Memory B cell (primary cell): Measurements from ENCODE around the gene LZTS2.

Experiments
- ATAC-seq: fragments of 150-1000 bp; cut with Tn5 transposase; 2 replicates; pipeline ENCODE4 v1.10.0; 2021; ENCODE audit warnings: low read depth, mild to moderate bottlenecking, moderate library complexity
- DNase-seq, 2 donors: peaks; one replicate each; pipeline ENCODE4 v3.0.0; 2022; ENCODE audit warnings: low spot score in 2 of 2
- H3K27ac Mint-ChIP-seq: one replicate; pipeline ENCODE4 v1.8.0; 2022; ENCODE audit warnings: mild to moderate bottlenecking, moderate library complexity, mixed read lengths
- H3K27me3 Mint-ChIP-seq: one replicate; pipeline ENCODE4 v1.8.0; 2022; ENCODE audit warnings: mixed read lengths
- H3K36me3 Mint-ChIP-seq: one replicate; pipeline ENCODE4 v1.8.0; 2022; ENCODE audit warnings: mild to moderate bottlenecking, mixed read lengths
- H3K4me1 Mint-ChIP-seq: one replicate; pipeline ENCODE4 v1.8.0; 2022; ENCODE audit warnings: mixed read lengths
- H3K4me3 Mint-ChIP-seq: one replicate; pipeline ENCODE4 v1.8.0; 2022; ENCODE audit warnings: mild to moderate bottlenecking, moderate library complexity, mixed read lengths
- H3K9me3 Mint-ChIP-seq: one replicate; pipeline ENCODE4 v1.8.0; 2022; ENCODE audit warnings: mixed read lengths

LZTS2 gene

DNA sequence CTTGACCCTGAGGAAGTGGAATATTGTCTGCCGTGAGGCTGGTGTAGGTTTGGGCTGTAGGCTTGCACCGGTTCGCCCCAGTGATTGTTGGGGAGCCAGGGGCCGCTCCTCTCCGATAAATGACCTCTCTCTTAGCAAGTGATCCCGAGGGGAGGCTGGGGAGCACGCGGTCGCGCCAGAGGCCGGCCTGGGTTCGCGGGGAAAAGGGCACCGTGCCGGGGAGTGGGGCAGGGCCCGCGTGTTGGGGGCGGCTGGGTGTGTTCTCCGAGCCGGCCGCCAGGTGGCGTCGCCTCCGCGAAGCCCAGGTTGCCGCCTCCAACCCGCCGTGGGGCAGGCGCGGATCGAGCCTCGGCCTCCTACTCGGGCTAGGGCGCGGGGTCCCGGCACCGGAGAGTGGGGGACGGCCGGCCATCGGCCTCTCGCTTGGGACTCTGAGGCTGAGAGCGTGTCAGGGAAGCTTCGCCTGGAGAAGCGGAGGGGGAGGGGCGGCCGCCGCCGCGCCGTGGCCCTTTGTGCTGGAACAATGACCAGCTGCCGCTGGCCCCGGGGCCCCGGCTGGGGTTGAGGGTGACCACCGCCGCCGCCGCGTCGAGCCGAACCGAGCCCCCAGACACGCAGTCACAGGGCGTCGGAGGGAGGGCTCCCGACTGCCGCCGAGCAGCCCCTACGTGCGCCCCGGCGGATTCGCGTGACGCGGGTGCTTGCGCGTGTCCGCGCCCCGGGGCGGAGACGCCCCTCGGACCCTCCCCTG, 442 bp upstream of the LZTS2 start:
- Mint-ChIP-seq H3K4me3 (peak overlapping the region; percentile 91), H3K4me1 (peaks cover 23% of the 10 kb centered on the region), H3K36me3 (peaks cover 8% of the 10 kb centered on the region), H3K27me3 (no peaks in the 10 kb centered on the region), H3K9me3 (no peaks in the 10 kb centered on the region), H3K27ac (peak overlapping the region; percentile 87)
- peak; percentile 70 for ATAC-seq
- DNase-seq = peak; percentile 83 to 90

GRCh38 chr10:101000127-101000914, 713 bp downstream of the LZTS2 start:
- no peaks in the 10 kb centered on the region for H3K9me3 Mint-ChIP-seq
- no peaks in the 10 kb centered on the region for H3K27me3 Mint-ChIP-seq
- peak overlapping the region; percentile 14 for H3K27ac Mint-ChIP-seq
- H3K4me1 Mint-ChIP-seq = peaks cover 19% of the 10 kb centered on the region
- DNase-seq (no peak), ATAC-seq (no peak)
- H3K36me3 Mint-ChIP-seq = peaks cover 4% of the 10 kb centered on the region
- H3K4me3 Mint-ChIP-seq = peak overlapping the region; percentile 75

- Mint-ChIP-seq H3K4me1 (peaks cover 19% of the 10 kb centered on the region), H3K36me3 (peaks cover 4% of the 10 kb centered on the region), H3K4me3 (peak overlapping the region; percentile 75), H3K9me3 (no peaks in the 10 kb centered on the region), H3K27me3 (no peaks in the 10 kb centered on the region), H3K27ac (peak overlapping the region; percentile 14)
- ATAC-seq (no peak), DNase-seq (no peak)
These were observed 1.5 kb downstream of the LZTS2 start for GRCh38 chr10:101000915-101001658.

- Mint-ChIP-seq H3K36me3 (peaks cover 4% of the 10 kb centered on the region), H3K4me1 (peaks cover 14% of the 10 kb centered on the region), H3K9me3 (no peaks in the 10 kb centered on the region), H3K4me3 (no peak overlapping the region), H3K27ac (no peak overlapping the region), H3K27me3 (no peaks in the 10 kb centered on the region)
- DNase-seq = no peak
- no peak for ATAC-seq
These were observed 2.0 kb downstream of the LZTS2 start for GRCh38 chr10:101001659-101002035.

GRCh38 chr10:101002456-101002855, 2.8 kb downstream of the LZTS2 start:
- Mint-ChIP-seq H3K27ac (no peak overlapping the region), H3K4me3 (no peak overlapping the region), H3K4me1 (peaks cover 14% of the 10 kb centered on the region), H3K36me3 (peaks cover 4% of the 10 kb centered on the region), H3K27me3 (no peaks in the 10 kb centered on the region), H3K9me3 (no peaks in the 10 kb centered on the region)
- DNase-seq (no peak), ATAC-seq (no peak)

GRCh38 chr10:101003639-101004206, 4.1 kb downstream of the LZTS2 start:
- H3K36me3 Mint-ChIP-seq = peaks cover 4% of the 10 kb centered on the region
- DNase-seq (no peak), ATAC-seq (no peak)
- H3K27me3 Mint-ChIP-seq = no peaks in the 10 kb centered on the region
- H3K4me3 Mint-ChIP-seq = no peak overlapping the region
- H3K4me1 Mint-ChIP-seq = peaks cover 6% of the 10 kb centered on the region
- no peaks in the 10 kb centered on the region for H3K9me3 Mint-ChIP-seq
- H3K27ac Mint-ChIP-seq = no peak overlapping the region

DNA sequence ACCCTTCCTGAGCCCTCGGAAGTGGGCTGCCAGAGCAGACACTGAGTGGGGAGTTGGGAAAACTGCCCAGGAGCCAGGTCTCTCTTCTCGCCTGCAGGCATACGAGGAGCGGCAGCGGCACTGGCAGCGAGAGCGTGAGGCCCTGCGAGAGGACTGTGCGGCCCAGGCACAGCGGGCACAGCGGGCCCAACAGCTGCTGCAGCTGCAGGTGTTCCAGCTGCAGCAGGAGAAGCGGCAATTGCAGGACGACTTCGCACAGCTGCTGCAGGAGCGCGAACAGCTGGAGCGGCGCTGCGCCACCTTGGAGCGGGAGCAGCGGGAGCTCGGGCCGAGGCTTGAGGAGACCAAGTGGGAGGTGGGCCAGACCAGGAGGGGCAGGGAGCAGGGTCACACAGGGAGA, 5.8 kb downstream of the LZTS2 start:
- H3K4me1 Mint-ChIP-seq = peaks cover 4% of the 10 kb centered on the region
- ATAC-seq (no peak), DNase-seq (no peak)
- no peaks in the 10 kb centered on the region for H3K27me3 Mint-ChIP-seq
- no peak overlapping the region for H3K4me3 Mint-ChIP-seq
- no peak overlapping the region for H3K27ac Mint-ChIP-seq
- H3K9me3 Mint-ChIP-seq = no peaks in the 10 kb centered on the region
- peaks cover 4% of the 10 kb centered on the region for H3K36me3 Mint-ChIP-seq

DNA sequence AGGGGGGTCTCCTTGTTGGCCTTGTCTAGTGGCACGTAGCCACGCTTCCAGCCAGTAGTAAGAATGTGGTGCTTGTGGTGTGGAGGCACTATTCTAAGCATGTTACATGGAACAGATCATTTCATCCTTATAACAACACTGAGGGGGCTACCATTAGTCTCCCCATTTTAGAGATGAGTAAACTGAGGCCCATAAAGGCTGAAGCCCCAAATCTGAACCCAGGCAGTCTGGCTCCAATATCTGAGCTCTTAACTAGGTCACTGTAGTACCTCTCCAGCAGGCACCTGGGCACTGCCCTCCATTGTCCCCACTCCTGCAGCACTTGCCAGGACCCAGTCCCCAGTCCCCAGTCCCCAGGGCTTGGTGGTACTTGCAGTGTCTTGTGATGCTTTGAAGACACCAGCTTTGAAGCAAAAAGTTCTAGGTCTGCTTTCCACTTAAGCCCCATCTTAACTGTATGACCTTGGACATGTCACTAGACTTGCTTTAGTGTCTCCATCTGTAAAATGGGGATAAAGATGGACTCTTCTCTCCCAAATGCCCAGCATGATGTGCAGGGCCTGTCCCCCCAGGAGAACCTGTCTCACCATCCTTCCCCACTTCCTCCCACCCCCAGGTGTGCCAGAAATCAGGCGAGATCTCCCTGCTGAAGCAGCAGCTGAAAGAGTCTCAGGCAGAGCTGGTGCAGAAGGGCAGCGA, 6.4 kb downstream of the LZTS2 start:
- Mint-ChIP-seq H3K27me3 (no peaks in the 10 kb centered on the region), H3K36me3 (peaks cover 3% of the 10 kb centered on the region), H3K4me3 (no peak overlapping the region), H3K27ac (no peak overlapping the region), H3K4me1 (peaks cover 3% of the 10 kb centered on the region), H3K9me3 (no peaks in the 10 kb centered on the region)
- DNase-seq = no peak
- ATAC-seq = no peak

DNA sequence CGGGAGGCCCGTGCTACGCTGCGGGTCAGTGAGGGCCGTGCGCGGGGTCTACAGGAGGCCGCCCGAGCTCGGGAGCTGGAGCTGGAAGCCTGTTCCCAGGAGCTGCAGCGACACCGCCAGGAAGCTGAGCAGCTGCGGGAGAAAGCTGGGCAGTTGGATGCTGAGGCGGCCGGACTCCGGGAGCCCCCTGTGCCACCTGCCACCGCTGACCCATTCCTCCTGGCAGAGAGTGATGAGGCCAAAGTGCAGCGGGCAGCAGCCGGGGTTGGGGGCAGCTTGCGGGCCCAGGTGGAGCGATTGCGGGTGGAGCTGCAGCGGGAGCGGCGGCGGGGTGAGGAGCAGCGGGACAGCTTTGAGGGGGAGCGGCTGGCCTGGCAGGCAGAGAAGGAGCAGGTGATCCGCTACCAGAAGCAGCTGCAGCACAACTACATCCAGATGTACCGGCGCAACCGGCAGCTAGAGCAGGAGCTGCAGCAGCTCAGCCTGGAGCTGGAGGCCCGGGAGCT, 7.0 kb downstream of the LZTS2 start:
- no peak overlapping the region for H3K27ac Mint-ChIP-seq
- ATAC-seq = no peak
- H3K27me3 Mint-ChIP-seq = no peaks in the 10 kb centered on the region
- no peaks in the 10 kb centered on the region for H3K9me3 Mint-ChIP-seq
- peaks cover 2% of the 10 kb centered on the region for H3K36me3 Mint-ChIP-seq
- H3K4me1 Mint-ChIP-seq = no peaks in the 10 kb centered on the region
- DNase-seq = no peak
- H3K4me3 Mint-ChIP-seq = no peak overlapping the region

- no peak for DNase-seq
- Mint-ChIP-seq H3K36me3 (peaks cover 2% of the 10 kb centered on the region), H3K4me3 (no peak overlapping the region), H3K4me1 (no peaks in the 10 kb centered on the region), H3K27ac (no peak overlapping the region), H3K27me3 (no peaks in the 10 kb centered on the region), H3K9me3 (no peaks in the 10 kb centered on the region)
- no peak for ATAC-seq
These were observed 7.6 kb downstream of the LZTS2 start for GRCh38 chr10:101007099-101007711.

DNA sequence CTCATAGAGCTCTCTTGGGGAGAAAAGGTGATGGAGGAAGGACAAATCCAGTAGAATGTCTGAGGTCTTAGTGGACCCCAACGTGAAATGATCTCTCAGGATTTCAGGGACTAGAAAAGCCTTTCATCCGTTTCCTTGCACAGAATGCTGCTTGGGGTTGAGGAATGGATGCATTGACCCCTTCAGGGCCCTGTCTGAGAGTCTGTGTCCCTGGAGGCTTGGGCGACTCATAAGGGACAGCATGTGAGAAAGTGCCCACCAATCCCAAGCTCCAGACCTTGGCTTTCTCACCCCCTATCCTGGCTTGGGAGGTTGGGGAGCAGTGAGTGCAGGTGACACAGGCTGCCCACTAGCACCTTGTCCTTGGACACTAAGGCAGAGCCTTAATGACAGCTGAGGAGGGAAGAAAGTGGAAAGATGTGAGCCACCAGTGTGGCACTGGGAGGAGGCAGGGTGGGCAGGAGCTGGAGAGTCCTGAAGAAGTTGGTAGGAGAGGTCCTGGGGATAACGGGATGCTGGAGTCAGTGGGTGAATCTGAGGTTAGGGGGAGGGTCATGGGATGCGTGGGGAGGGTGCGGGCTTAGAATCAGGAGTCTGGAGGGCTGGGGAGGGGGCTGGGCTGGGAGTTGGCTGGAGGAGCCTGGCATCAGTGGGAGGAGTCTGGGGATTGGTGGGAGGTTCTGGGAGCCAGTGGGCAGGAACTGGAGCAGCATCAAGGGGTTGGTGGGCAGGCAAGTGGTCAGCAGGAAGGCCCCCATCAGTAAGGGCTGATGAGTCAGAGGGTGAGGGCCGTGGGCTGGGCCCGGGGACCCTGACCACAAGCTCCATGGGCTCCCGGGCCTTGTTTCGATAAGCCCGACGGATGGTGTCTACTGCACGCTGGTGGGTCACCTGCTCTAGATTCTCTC, 8.6 kb downstream of the LZTS2 start:
- ATAC-seq (no peak), DNase-seq (no peak)
- peaks cover 2% of the 10 kb centered on the region for H3K36me3 Mint-ChIP-seq
- H3K27me3 Mint-ChIP-seq = no peaks in the 10 kb centered on the region
- H3K27ac Mint-ChIP-seq = no peak overlapping the region
- peaks cover 5% of the 10 kb centered on the region for H3K4me1 Mint-ChIP-seq
- H3K4me3 Mint-ChIP-seq = no peak overlapping the region
- no peaks in the 10 kb centered on the region for H3K9me3 Mint-ChIP-seq

- Mint-ChIP-seq H3K4me1 (peaks cover 9% of the 10 kb centered on the region), H3K27me3 (peaks cover 2% of the 10 kb centered on the region), H3K27ac (no peak overlapping the region), H3K4me3 (no peak overlapping the region), H3K9me3 (no peaks in the 10 kb centered on the region), H3K36me3 (no peaks in the 10 kb centered on the region)
- DNase-seq (no peak), ATAC-seq (no peak)
These were observed 9.3 kb downstream of the LZTS2 start for GRCh38 chr10:101008823-101009423.
